ENCODE measurements around the gene MYO3B.
"Not testable (repeated sequence)": the region's sequence is repeated elsewhere in the genome, so short reads cannot be mapped to it uniquely, and the experiment has no call there.

Gene MYO3B

DNA sequence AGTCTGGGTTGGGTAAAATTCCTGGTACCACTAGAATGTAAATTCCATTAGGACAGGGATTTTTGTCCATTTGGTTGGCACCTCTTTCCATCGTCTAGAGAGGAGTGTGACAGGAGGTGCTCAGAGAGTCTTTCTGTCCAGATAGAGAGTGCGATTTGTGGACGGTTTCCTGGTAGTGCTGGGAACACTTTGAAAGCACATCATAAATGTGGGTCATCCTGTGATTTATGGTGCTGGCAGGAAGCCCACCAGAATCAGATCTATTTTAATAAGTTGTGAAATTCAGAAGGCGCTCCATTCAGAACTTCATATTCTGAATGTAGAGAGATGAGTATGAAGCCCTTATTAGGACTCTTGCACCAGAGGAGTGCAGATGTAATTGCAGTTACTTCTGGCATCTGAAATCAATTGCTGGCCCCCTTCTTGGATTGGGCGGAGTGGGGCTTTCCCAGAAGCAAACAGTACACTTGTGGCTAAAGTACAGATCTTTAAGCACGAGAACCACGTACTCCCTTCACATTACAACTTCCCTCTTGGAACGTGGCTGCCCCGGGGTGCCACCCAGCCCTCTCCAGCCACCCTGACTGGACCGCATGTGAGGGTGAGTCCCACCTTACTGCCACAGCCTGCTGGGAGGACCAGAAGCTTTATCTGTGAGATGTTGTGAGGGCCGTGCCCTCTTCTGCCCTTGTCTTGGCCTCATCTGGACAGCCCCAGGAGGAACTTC is 243.2 kb downstream of the MYO3B start:
- POLR2A ChIA-PET (ENCODE audit: low non-redundant PET) = no interaction called here
- DNase-seq (ENCODE audit: low spot score) = no peak
- TF ChIP-seq CTCF (conservative IDR thresholded peaks at IDR 0.05; ENCODE audit: low read depth) = no peak
- H3K27ac ChIP-seq = no peak overlapping the region
- CTCF ChIA-PET = no interaction called here

DNA sequence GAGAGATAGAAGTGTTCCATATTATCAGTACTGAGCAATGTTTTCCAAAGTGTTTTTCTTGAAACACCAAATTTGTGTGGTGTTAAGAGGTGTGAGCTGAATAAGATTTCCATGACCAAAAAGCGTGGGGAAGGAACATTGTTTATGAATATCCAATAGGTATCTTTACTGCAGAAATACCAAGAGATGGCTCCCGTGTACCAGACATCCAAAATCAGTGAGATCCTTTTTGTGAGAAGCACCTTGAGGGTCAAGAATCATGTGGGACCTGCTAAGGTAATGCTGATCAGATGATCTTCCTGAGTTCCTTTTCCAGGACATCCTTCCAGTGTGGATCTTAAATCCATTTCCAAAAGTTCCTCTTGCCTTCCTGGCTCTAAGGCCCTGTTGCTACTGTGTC is 246.0 kb downstream of the MYO3B start:
- ChIA-PET CTCF (interaction anchor here (2.8 kb wide), 1 partner anchor 15 kb away, joined by 9 read pairs; no protein-coding TSS in a partner anchor), POLR2A (ENCODE audit: low non-redundant PET) (no interaction called here)
- DNase-seq (ENCODE audit: low spot score) = no peak
- TF ChIP-seq CTCF (conservative IDR thresholded peaks at IDR 0.05; ENCODE audit: low read depth) = no peak
- no peak overlapping the region for H3K27ac ChIP-seq

DNA sequence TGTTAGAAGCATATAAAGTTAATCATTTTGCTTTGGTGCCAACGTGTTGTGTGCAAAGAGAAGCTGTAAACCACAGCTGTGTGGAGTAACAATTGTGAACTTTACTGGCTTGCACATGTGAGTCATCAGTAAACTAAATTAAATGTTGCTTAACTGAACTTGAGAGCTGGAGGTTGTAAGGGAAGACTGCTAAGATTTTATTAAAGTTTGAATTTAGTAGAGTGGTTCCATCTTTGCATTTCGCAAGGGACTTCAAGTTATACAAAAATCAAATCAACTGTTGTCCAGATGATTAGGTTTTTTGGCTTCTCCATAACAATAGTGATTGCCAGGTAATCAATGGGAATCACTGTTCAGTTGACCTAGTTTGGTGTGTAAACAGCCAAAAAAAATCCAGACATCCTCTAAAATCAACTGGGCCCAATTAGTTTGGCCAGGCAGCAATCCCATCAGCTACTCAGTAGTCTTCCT is 247.4 kb downstream of the MYO3B start:
- peak; percentile 13 for DNase-seq (ENCODE audit: low spot score)
- ChIA-PET CTCF (interaction anchor here (0.7 to 2.8 kb wide), 2 partner anchors 16 to 1060 kb away, joined by 3 to 9 read pairs; no protein-coding TSS in a partner anchor), POLR2A (ENCODE audit: low non-redundant PET) (no interaction called here)
- no peak overlapping the region for H3K27ac ChIP-seq
- TF ChIP-seq CTCF (conservative IDR thresholded peaks at IDR 0.05; ENCODE audit: low read depth) = no peak

- ChIA-PET CTCF (interaction anchor here (1.0 kb wide), 1 partner anchor 20 kb away, joined by 3 read pairs; no protein-coding TSS in a partner anchor), POLR2A (ENCODE audit: low non-redundant PET) (no interaction called here)
- H3K27ac ChIP-seq = no peak overlapping the region
- TF ChIP-seq CTCF (conservative IDR thresholded peaks at IDR 0.05; ENCODE audit: low read depth) = no peak
- no peak for DNase-seq (ENCODE audit: low spot score)
Observed at GRCh38 chr2:170428868-170429267, 250.9 kb downstream of the MYO3B start.

- ChIA-PET CTCF (no interaction called here), POLR2A (ENCODE audit: low non-redundant PET) (no interaction called here)
- H3K27ac ChIP-seq = no peak overlapping the region
- DNase-seq (ENCODE audit: low spot score) = no peak
- no peak for TF ChIP-seq CTCF (conservative IDR thresholded peaks at IDR 0.05; ENCODE audit: low read depth)
Observed at GRCh38 chr2:170432823-170433222, 254.9 kb downstream of the MYO3B start.

GRCh38 chr2:170433448-170433847 is 255.5 kb downstream of the MYO3B start:
- no peak for TF ChIP-seq CTCF (conservative IDR thresholded peaks at IDR 0.05; ENCODE audit: low read depth)
- no peak for DNase-seq (ENCODE audit: low spot score)
- ChIA-PET POLR2A (ENCODE audit: low non-redundant PET) (no interaction called here), CTCF (no interaction called here)
- no peak overlapping the region for H3K27ac ChIP-seq

- POLR2A ChIA-PET (ENCODE audit: low non-redundant PET); CTCF ChIA-PET; H3K27ac ChIP-seq: not testable (repeated sequence)
Observed at GRCh38 chr2:170434396-170434795, 256.4 kb downstream of the MYO3B start.

More at GRCh38 chr2:170434396-170434795, 256.4 kb downstream of the MYO3B start:
- not testable (repeated sequence) for DNase-seq (ENCODE audit: low spot score)

All from RWPE1 (cell line).